HG02943 (cell line): ENCODE measurements around the gene ALDH3B2.
"Not testable (repeated sequence)": the region's sequence is repeated elsewhere in the genome, so short reads cannot be mapped to it uniquely, and the experiment has no call there.

Experiments
- ATAC-seq: cut with Tn5 transposase; IDR thresholded peaks from one replicate; pipeline ENCODE4 v1.9.1; 2021; ENCODE audit warnings: mild to moderate bottlenecking, low read depth, moderate library complexity; ENCODE audit not compliant: unreplicated experiment

The ALDH3B2 gene

GRCh38 chr11:67674442-67674871 lies at the start of gene ALDH3B2:
Gene ALDH3B2, minus strand, starts transcription at chr11:67674623. Its CDS starts 7,688 bp downstream, at chr11:67666935.
- no peak for ATAC-seq

- not testable (repeated sequence) for ATAC-seq
Measured at GRCh38 chr11:67723036-67723435, 48.6 kb upstream of the ALDH3B2 start.

GRCh38 chr11:67716226-67716625 lies 41.8 kb upstream of the ALDH3B2 start:
- not testable (repeated sequence) for ATAC-seq

- not testable (repeated sequence) for ATAC-seq
Measured at GRCh38 chr11:67715801-67716200, 41.4 kb upstream of the ALDH3B2 start.

- not testable (repeated sequence) for ATAC-seq
Measured at GRCh38 chr11:67713892-67714509, 39.6 kb upstream of the ALDH3B2 start.

- not testable (repeated sequence) for ATAC-seq
Measured at GRCh38 chr11:67711676-67712075, 37.3 kb upstream of the ALDH3B2 start.

GRCh38 chr11:67711212-67711611 lies 36.8 kb upstream of the ALDH3B2 start:
- ATAC-seq: not testable (repeated sequence)

- ATAC-seq: not testable (repeated sequence)
Measured at GRCh38 chr11:67709806-67710205, 35.4 kb upstream of the ALDH3B2 start.

- ATAC-seq: no peak
Measured at GRCh38 chr11:67705264-67705663, 30.8 kb upstream of the ALDH3B2 start.

- no peak for ATAC-seq
Measured at GRCh38 chr11:67704524-67704923, 30.1 kb upstream of the ALDH3B2 start.

GRCh38 chr11:67703709-67704108 lies 29.3 kb upstream of the ALDH3B2 start:
- ATAC-seq: not testable (repeated sequence)

- no peak for ATAC-seq
Measured at GRCh38 chr11:67700548-67701262, 26.3 kb upstream of the ALDH3B2 start.

GRCh38 chr11:67700141-67700540 lies 25.7 kb upstream of the ALDH3B2 start:
- no peak for ATAC-seq

GRCh38 chr11:67699521-67699920 lies 25.1 kb upstream of the ALDH3B2 start:
- ATAC-seq: no peak

- ATAC-seq: no peak
Measured at GRCh38 chr11:67698247-67698646, 23.8 kb upstream of the ALDH3B2 start.

- no peak for ATAC-seq
Measured at GRCh38 chr11:67697846-67698245, 23.4 kb upstream of the ALDH3B2 start.

- no peak for ATAC-seq
Measured at GRCh38 chr11:67696998-67697397, 22.6 kb upstream of the ALDH3B2 start.

GRCh38 chr11:67695606-67696005 lies 21.2 kb upstream of the ALDH3B2 start:
- ATAC-seq: no peak

GRCh38 chr11:67694875-67695555 lies 20.6 kb upstream of the ALDH3B2 start:
- ATAC-seq: no peak

GRCh38 chr11:67691149-67691548 lies 16.7 kb upstream of the ALDH3B2 start:
- ATAC-seq: no peak

- ATAC-seq: no peak
Measured at GRCh38 chr11:67689178-67689577, 14.8 kb upstream of the ALDH3B2 start.
